ENCODE measurements around the gene FCAMR.

Gene FCAMR

GRCh38 chr1:206955476-206956451 is 14.5 kb downstream of the FCAMR start:
- no peak for DNase-seq (ENCODE audit: low spot score)

- DNase-seq (ENCODE audit: low spot score) = no peak
Measured at GRCh38 chr1:206954459-206955342, 15.6 kb downstream of the FCAMR start.

DNA sequence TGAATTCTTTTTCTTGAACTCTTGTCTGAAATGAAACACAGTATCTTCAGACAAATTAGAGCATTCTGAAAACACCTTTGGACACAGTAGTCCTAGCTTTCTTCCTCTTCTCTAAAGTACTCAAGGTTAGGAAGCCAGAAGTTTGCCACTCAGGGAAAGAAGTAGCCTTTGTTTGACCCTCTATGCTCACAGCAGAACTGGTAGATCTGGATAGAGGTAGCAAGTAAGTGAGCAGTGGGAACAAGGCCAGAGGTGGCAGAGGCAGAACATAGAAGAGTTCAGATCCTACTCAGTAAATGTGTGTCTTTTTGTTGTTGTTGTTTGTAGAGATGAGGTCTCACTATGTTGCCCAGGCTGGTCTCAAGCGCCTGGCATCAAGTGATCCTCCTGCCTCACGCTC is 16.6 kb downstream of the FCAMR start:
- DNase-seq (ENCODE audit: low spot score) = no peak

- DNase-seq (ENCODE audit: low spot score) = no peak
Measured at GRCh38 chr1:206953126-206953525, 17.1 kb downstream of the FCAMR start.

- no peak for DNase-seq (ENCODE audit: low spot score)
Measured at GRCh38 chr1:206952171-206952570, 18.1 kb downstream of the FCAMR start.

GRCh38 chr1:206951318-206952100 is 18.8 kb downstream of the FCAMR start:
- no peak for DNase-seq (ENCODE audit: low spot score)

- DNase-seq (ENCODE audit: low spot score) = no peak
Measured at GRCh38 chr1:206949641-206950040, 20.6 kb downstream of the FCAMR start.

DNA sequence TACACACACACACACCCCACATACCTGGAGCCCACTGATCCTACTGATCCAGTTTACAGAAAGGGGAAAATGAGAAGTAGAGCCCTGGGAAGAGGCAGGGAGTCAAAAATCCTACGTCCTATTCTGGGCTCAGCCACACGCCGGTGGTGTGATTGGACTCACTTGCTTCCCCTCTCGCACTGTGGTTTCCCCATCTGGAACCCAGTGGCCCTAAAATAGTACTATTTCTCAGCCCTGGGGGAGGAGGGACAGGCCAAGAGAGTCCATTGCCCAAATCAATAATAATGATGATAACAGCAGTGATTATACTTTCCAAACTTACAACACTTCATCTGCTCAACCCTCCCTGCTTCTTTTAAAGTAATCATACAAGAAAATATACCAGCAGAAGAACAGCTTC is 21.1 kb downstream of the FCAMR start:
- DNase-seq (ENCODE audit: low spot score) = no peak

DNA sequence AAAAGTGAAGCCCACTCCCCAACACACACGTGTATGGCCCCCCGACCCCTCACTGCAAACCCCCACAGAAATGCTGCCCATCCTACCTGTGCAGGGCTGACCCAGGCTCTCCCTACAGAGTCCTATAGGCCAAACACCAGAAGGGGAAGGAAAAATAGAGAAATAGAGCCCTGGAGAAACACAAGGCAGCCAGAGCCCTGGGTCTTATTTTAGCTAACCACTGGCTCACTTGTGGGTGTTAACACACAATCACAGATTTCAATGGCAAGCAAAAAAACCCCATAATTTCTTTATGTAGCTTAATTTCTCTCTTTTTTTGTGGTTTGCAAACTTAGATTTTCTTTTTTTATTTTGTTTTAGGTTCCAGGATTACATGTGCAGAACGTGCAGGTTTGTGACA is 23.0 kb downstream of the FCAMR start:
- no peak for DNase-seq (ENCODE audit: low spot score)

DNA sequence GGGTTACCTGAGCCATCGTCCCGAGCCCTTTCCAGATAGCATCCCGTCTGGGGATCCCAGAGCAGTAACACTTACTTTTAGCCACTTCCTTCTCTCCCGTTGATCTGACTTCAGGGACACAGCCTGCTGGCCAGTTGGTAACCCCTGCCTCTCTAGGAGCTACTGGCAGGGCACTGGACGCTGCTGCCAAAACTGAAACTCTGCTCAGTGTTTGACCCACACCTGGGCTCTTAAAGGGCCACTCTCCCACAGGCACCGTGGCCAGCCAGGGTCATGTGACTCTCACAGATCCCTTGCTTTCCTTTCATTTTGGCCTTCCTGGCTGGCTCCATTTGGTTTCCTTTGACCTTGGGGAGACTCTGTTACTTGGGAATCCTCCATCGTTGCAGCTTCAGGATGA is 24.0 kb downstream of the FCAMR start, which contains the start of gene PIGR:
Gene PIGR (minus strand): TSS at position 206 of the 400 bp plus-strand sequence. CDS start 5,935 bp downstream, outside the sequence.
- DNase-seq (ENCODE audit: low spot score) = no peak

- no peak for DNase-seq (ENCODE audit: low spot score)
Measured at GRCh38 chr1:206945779-206946178, 24.5 kb downstream of the FCAMR start.

DNA sequence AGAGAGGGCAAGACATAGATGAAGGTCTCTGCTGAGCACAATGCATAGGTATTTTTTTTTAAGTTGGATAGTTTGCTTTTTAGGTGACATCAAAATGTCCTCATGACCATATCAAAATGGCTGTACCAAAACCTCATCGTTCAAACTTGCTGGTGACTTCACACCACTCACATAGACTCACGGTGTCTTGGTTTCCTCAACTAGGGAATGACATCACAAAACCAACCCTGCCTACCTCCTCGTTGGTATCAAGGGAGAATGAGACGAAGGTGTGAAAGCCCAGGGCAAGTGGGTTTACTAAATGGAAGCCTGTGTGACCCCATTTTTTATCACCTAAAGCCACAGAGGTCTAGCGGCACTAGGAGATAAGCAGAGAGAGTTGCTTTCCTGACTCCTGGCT is 25.6 kb downstream of the FCAMR start:
- DNase-seq (ENCODE audit: low spot score) = no peak

DNA sequence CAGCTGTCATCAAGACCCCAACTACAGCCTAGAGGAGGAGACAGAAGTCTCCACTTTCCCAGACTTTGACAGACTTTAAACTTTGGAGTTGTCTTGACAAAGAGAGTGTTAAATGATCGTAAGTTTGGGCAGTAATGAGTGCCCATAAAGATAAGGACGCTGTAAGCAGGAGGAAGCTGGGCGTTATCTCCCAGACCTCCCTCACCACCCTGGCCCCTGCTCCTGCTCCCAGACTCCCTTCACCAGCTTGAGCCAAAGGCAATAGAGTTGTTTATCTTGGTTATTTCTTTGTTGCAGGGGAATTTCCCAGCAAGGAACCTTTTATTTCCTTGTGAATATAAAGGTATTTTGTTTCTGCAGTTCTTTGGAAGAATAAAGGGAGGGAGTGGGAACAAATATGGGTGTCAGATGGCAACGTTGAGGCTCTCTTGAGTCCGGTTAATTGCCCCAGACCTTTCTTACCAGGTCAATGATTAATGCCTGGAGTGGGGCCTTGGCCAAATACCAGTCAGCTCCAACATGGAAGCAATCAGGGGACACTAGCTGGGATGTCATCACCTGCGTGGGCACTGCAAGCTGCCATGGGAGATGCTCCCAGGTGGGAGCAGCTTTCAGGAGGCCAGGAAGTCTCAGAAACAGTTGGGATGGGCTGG is 28.4 kb downstream of the FCAMR start:
- DNase-seq (ENCODE audit: low spot score) = no peak

DNA sequence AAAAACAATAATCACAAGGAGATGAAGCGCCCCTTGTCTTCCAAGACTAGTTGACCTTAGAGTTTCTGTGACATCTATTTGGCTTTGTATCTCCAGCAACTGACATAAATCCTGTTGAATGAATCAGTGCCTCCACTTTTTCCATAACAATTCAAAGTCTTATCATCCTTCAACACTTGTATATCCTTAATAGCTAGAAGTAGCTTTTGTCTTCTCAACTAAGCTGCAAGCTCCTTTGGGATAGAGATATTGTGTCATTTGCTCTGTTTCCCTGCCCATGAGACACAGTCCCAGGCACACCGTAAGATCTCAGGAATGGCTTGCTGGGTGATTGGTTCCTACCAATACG is 29.7 kb downstream of the FCAMR start:
- no peak for DNase-seq (ENCODE audit: low spot score)

DNA sequence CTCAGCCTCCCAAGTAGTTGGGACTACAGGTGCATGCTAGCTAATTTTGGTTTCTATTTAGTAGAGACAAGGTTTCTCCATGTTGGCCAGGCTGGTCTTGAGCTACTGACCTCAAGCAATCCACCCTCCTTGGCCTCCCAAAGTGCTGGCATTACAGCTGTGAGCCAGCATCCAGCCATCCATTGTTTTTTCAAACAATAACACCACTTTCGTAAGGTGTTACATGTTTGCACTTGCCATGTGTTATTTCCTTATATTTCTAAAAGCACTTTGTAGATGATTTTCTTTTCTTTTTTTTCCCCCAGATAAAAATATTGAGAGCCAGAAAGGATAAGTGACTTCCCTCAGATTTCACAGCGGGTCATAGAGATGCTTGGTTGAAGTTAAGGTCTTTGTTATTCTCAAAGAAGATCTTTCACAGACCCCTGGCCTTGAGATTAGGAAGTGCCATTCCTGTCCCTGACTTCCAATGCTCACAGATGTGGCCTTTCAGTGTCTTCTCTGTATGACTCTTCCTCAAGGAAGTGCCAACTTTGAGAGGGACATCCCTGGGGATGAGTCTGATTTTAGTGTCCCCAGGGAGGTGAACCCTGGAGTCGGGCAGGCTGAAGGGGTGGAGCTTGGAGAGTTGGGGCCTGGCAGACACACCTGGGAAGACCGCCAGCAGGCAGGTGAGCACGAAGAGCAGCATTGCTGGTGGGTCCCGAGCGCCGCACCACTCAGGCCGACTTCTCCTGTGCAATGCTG is 30.2 kb downstream of the FCAMR start:
- no peak for DNase-seq (ENCODE audit: low spot score)

- no peak for DNase-seq (ENCODE audit: low spot score)
Measured at GRCh38 chr1:206939131-206939530, 31.1 kb downstream of the FCAMR start.

DNA sequence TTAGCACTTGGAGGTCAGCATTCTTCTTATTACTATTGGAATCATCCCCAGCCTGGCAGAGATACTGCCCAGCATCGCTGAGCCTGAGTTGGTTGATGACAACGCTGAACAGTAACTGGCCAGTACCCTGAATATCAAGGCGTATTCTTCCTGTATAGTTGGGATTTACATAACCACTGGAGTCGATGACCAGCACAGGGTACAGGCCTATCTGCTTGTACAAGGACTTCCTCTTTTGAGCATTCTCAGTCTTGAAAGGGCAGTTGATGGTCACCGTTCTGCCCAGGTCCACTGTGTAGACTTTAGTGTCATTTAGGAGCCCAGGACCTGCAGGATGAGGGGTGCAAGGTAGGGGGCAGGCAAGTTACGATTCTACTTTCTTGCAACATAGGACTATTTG is 32.8 kb downstream of the FCAMR start:
- DNase-seq (ENCODE audit: low spot score) = no peak

GRCh38 chr1:206935491-206936067 is 34.7 kb downstream of the FCAMR start:
- DNase-seq (ENCODE audit: low spot score) = no peak

DNA sequence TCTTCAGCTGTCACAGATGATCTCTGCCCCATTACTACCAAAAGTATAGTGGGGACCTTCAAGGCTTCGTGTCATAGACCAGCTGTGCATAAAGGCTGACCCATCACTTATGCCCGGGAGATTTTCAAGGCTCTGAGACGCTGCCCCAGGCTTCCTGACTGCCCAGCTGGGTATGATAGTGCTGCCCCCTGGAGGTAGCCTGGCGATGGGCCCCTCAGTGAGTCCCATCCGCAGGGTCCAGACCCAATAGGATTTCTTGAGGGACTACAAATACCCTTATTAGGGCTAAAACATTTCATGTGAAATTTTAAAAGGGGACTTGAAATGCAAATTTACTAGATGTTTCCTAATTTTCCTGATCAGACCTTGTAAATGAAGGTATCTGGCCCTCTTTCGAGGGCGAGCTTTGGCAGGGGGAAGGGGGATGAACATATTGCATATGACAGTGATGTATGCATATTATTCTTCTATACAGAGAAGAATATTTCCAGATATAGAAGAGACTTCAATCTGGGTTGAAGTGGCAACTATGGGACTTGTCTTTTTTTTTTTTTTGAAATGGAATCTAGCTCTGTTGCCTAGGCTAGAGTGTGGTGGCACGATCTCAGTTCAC is 36.8 kb downstream of the FCAMR start:
- DNase-seq (ENCODE audit: low spot score) = peak; percentile 74

GRCh38 chr1:206932177-206932576 is 38.1 kb downstream of the FCAMR start:
- no peak for DNase-seq (ENCODE audit: low spot score)
